ENCODE results near the gene EPX.

EPX gene

DNA sequence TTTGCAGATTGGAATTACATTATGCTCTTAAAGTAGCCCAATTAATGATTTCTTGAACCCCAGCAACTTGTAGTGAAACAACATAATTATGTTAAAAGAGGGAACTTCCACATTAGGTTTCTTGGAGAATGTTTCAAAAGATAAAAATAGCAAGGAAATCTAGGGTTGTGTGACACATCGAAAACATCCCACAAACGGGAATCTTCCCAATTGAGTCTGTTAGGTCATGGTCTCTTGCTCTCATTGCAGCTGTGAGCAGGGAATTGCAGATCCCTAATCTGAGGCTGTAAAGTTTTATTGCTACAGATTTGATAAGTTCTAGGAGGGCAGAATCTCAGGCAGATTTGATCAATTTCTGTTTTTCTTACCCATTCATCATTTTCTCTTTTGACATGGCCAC lies 39.1 kb downstream of the EPX start:
- H3K9ac ChIP-seq (ENCODE audit: low read length), result no peak overlapping the region
- H3K27ac ChIP-seq (ENCODE audit: low read length), result no peak overlapping the region
- no peaks in the 10 kb centered on the region for H3K9me3 ChIP-seq (ENCODE audit: control insufficient read depth, low read depth, low read length)
- H3K27me3 ChIP-seq (ENCODE audit: control insufficient read depth, insufficient read depth, low read length), result peaks cover 28% of the 10 kb centered on the region
- H3K36me3 ChIP-seq (ENCODE audit: control insufficient read depth, low read depth, low read length), result no peaks in the 10 kb centered on the region
- peaks cover 5% of the 10 kb centered on the region for H3K4me1 ChIP-seq (ENCODE audit: control insufficient read depth, low read depth, low read length)
- no peak overlapping the region for H3K4me3 ChIP-seq (ENCODE audit: low read length)

GRCh38 chr17:58232707-58233156 lies 40.2 kb downstream of the EPX start:
- no peak overlapping the region for H3K9ac ChIP-seq (ENCODE audit: low read length)
- H3K27me3 ChIP-seq (ENCODE audit: control insufficient read depth, insufficient read depth, low read length), result peaks cover 29% of the 10 kb centered on the region
- no peak overlapping the region for H3K4me3 ChIP-seq (ENCODE audit: low read length)
- H3K36me3 ChIP-seq (ENCODE audit: control insufficient read depth, low read depth, low read length), result no peaks in the 10 kb centered on the region
- no peaks in the 10 kb centered on the region for H3K9me3 ChIP-seq (ENCODE audit: control insufficient read depth, low read depth, low read length)
- no peak overlapping the region for H3K27ac ChIP-seq (ENCODE audit: low read length)
- peaks cover 5% of the 10 kb centered on the region for H3K4me1 ChIP-seq (ENCODE audit: control insufficient read depth, low read depth, low read length)

GRCh38 chr17:58233543-58233942 lies 41.0 kb downstream of the EPX start:
- peaks cover 5% of the 10 kb centered on the region for H3K4me1 ChIP-seq (ENCODE audit: control insufficient read depth, low read depth, low read length)
- no peaks in the 10 kb centered on the region for H3K36me3 ChIP-seq (ENCODE audit: control insufficient read depth, low read depth, low read length)
- no peak overlapping the region for H3K9ac ChIP-seq (ENCODE audit: low read length)
- no peaks in the 10 kb centered on the region for H3K9me3 ChIP-seq (ENCODE audit: control insufficient read depth, low read depth, low read length)
- H3K27me3 ChIP-seq (ENCODE audit: control insufficient read depth, insufficient read depth, low read length), result peaks cover 29% of the 10 kb centered on the region
- no peak overlapping the region for H3K4me3 ChIP-seq (ENCODE audit: low read length)
- H3K27ac ChIP-seq (ENCODE audit: low read length), result no peak overlapping the region

GRCh38 chr17:58234512-58234911 lies 42.0 kb downstream of the EPX start:
- Histone ChIP-seq H3K27me3 (ENCODE audit: control insufficient read depth, insufficient read depth, low read length) (peaks cover 29% of the 10 kb centered on the region), H3K9me3 (ENCODE audit: control insufficient read depth, low read depth, low read length) (no peaks in the 10 kb centered on the region), H3K4me1 (ENCODE audit: control insufficient read depth, low read depth, low read length) (no peaks in the 10 kb centered on the region), H3K36me3 (ENCODE audit: control insufficient read depth, low read depth, low read length) (no peaks in the 10 kb centered on the region), H3K4me3 (ENCODE audit: low read length) (no peak overlapping the region), H3K9ac (ENCODE audit: low read length) (no peak overlapping the region), H3K27ac (ENCODE audit: low read length) (no peak overlapping the region)

GRCh38 chr17:58235821-58236220 lies 43.3 kb downstream of the EPX start:
- Histone ChIP-seq H3K27me3 (ENCODE audit: control insufficient read depth, insufficient read depth, low read length) (peaks cover 38% of the 10 kb centered on the region), H3K9ac (ENCODE audit: low read length) (no peak overlapping the region), H3K36me3 (ENCODE audit: control insufficient read depth, low read depth, low read length) (no peaks in the 10 kb centered on the region), H3K4me1 (ENCODE audit: control insufficient read depth, low read depth, low read length) (no peaks in the 10 kb centered on the region), H3K9me3 (ENCODE audit: control insufficient read depth, low read depth, low read length) (no peaks in the 10 kb centered on the region), H3K27ac (ENCODE audit: low read length) (no peak overlapping the region), H3K4me3 (ENCODE audit: low read length) (no peak overlapping the region)

DNA sequence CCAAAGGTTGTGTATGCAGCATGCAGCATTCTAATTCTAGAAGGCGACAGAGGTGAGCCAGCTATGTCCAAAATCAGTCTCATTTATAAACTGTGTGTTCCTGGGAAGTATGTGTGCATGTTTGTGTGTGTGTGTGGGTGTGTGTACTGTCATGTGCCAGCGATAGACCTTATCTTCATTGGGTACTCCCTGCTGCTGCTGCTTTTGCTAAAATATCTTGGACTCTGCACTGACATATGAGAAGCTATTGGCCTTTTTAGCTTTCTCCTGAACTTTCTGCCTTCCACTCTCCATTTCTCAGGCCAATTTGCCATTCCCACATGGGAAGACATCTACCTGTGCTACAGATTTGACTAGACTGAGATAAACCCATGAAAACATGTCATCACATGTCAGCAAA lies 43.9 kb downstream of the EPX start:
- Histone ChIP-seq H3K4me1 (ENCODE audit: control insufficient read depth, low read depth, low read length) (no peaks in the 10 kb centered on the region), H3K27ac (ENCODE audit: low read length) (no peak overlapping the region), H3K36me3 (ENCODE audit: control insufficient read depth, low read depth, low read length) (no peaks in the 10 kb centered on the region), H3K9ac (ENCODE audit: low read length) (no peak overlapping the region), H3K9me3 (ENCODE audit: control insufficient read depth, low read depth, low read length) (no peaks in the 10 kb centered on the region), H3K27me3 (ENCODE audit: control insufficient read depth, insufficient read depth, low read length) (peaks cover 38% of the 10 kb centered on the region), H3K4me3 (ENCODE audit: low read length) (no peak overlapping the region)

GRCh38 chr17:58238147-58238634 lies 45.7 kb downstream of the EPX start, which contains the start of gene LPO:
Gene LPO, plus strand, starts transcription at chr17:58238584. Its CDS starts 4,396 bp downstream, at chr17:58242980.
- Histone ChIP-seq H3K4me3 (ENCODE audit: low read length) (no peak within 1 kb of the TSS), H3K36me3 (ENCODE audit: control insufficient read depth, low read depth, low read length) (no peaks in the 10 kb centered on the region), H3K27me3 (ENCODE audit: control insufficient read depth, insufficient read depth, low read length) (peaks cover 44% of the 10 kb centered on the region), H3K4me1 (ENCODE audit: control insufficient read depth, low read depth, low read length) (no peaks in the 10 kb centered on the region), H3K9me3 (ENCODE audit: control insufficient read depth, low read depth, low read length) (no peaks in the 10 kb centered on the region), H3K27ac (ENCODE audit: low read length) (no peak within 1 kb of the TSS), H3K9ac (ENCODE audit: low read length) (no peak within 1 kb of the TSS)

DNA sequence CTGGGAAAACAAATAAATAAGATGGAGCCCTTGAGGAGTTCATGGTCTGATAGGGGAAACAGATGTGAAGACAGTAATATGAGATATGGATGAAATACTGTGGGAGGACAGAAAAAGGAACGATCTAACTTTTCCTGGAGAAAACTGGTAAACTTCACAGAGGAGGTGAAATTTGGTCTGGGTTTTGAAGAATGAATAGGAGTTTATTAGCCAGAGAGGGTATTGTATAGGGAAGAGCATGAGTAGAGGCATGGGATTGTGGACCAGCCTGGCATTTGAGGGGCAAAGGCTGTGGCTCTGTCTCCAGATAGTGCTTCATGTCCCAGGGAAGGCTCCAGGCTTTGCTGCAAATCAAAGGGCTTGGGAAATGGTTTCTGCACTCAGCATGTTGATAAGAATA lies 47.5 kb downstream of the EPX start:
- Histone ChIP-seq H3K9me3 (ENCODE audit: control insufficient read depth, low read depth, low read length) (no peaks in the 10 kb centered on the region), H3K4me3 (ENCODE audit: low read length) (no peak overlapping the region), H3K36me3 (ENCODE audit: control insufficient read depth, low read depth, low read length) (no peaks in the 10 kb centered on the region), H3K9ac (ENCODE audit: low read length) (no peak overlapping the region), H3K27me3 (ENCODE audit: control insufficient read depth, insufficient read depth, low read length) (peaks cover 37% of the 10 kb centered on the region), H3K4me1 (ENCODE audit: control insufficient read depth, low read depth, low read length) (no peaks in the 10 kb centered on the region), H3K27ac (ENCODE audit: low read length) (no peak overlapping the region)

DNA sequence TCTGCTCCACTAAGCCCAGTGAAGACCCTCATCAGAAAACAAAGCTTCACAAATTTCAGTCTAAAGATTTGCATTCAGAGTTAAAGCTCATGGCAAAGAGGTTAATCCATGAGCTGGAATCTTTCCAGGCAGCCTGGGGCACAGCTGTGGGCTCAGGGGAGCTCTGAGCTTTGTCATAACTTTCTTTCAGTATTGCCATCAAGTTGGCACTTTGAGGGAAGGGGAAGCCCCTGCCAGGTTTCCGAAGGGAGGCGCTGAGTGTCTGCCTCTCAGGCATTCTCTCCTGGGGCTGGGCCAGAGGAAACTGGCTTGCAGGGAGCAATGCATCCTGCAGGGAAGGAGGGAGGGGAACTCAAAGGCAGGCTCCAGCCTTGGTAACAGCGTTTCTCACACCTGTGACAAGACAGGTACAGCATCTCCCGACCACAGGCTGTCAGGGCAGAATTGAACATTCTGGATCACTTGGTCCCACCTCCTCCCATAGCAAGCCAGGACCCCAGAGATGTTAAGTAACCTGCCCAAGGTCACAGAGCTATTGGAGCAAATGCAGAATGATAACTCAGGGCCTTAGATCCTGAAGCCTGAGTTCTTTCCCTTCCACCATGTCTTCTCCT lies 49.8 kb downstream of the EPX start:
- Histone ChIP-seq H3K27me3 (ENCODE audit: control insufficient read depth, insufficient read depth, low read length) (peaks cover 32% of the 10 kb centered on the region), H3K36me3 (ENCODE audit: control insufficient read depth, low read depth, low read length) (no peaks in the 10 kb centered on the region), H3K9me3 (ENCODE audit: control insufficient read depth, low read depth, low read length) (no peaks in the 10 kb centered on the region), H3K27ac (ENCODE audit: low read length) (no peak overlapping the region), H3K4me1 (ENCODE audit: control insufficient read depth, low read depth, low read length) (no peaks in the 10 kb centered on the region), H3K4me3 (ENCODE audit: low read length) (no peak overlapping the region), H3K9ac (ENCODE audit: low read length) (no peak overlapping the region)

DNA sequence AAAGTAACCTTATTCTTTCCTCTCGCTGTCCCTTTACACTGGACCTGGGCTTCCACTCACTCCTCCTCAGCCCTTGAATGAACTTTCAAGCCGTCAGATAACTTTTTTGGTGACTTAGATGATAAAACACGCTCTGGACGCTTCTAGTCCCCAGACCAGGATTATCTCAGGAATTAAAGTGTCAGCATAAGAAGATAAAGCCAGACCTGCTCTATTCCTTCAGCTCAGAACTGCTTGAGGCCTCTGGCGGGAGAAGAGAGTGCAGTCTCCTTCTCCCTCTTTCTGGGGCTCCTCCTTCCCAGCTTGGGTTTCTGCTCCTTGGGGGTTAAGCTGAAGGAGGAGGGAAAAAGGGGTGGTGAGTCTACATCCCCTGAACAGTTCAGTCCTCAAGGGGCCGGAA lies 52.4 kb downstream of the EPX start:
- H3K9me3 ChIP-seq (ENCODE audit: control insufficient read depth, low read depth, low read length), result no peaks in the 10 kb centered on the region
- no peak overlapping the region for H3K9ac ChIP-seq (ENCODE audit: low read length)
- H3K4me1 ChIP-seq (ENCODE audit: control insufficient read depth, low read depth, low read length), result peaks cover 3% of the 10 kb centered on the region
- peaks cover 54% of the 10 kb centered on the region for H3K27me3 ChIP-seq (ENCODE audit: control insufficient read depth, insufficient read depth, low read length)
- H3K27ac ChIP-seq (ENCODE audit: low read length), result no peak overlapping the region
- no peaks in the 10 kb centered on the region for H3K36me3 ChIP-seq (ENCODE audit: control insufficient read depth, low read depth, low read length)
- no peak overlapping the region for H3K4me3 ChIP-seq (ENCODE audit: low read length)

DNA sequence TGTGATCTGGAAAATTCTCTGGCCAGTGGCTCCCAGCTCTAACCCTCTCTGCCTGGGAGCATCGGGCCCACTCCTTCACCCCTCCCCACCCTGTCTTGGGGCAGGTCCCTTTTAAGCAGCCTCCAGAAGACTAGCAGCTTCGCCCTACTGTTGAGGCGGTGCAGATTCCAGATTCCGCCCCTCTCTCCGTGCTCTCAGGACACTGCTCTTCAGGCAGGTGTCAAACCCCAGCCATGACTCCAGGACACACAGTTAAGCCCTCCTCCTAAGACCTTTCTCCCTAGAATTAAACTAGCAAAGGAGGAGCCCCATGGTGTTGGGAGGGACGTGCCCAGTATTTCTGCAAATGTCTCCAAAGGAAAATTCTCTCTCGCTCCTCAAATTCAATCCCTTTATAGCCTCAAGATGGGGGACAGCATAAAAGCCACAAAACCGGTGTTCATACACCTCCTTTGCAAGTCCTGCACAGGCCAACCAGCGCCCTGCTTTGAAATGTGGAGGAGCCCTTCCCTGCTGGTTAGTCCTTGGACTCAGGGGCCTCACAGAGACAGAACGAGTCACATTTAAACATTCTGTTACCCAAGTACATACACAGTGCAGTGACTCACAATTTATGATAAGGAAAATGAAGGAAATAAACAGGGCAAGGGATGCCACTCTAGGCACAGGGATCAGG lies 53.0 kb downstream of the EPX start:
- H3K9ac ChIP-seq (ENCODE audit: low read length), result no peak overlapping the region
- H3K36me3 ChIP-seq (ENCODE audit: control insufficient read depth, low read depth, low read length), result no peaks in the 10 kb centered on the region
- peaks cover 54% of the 10 kb centered on the region for H3K27me3 ChIP-seq (ENCODE audit: control insufficient read depth, insufficient read depth, low read length)
- no peaks in the 10 kb centered on the region for H3K9me3 ChIP-seq (ENCODE audit: control insufficient read depth, low read depth, low read length)
- H3K4me3 ChIP-seq (ENCODE audit: low read length), result no peak overlapping the region
- no peak overlapping the region for H3K27ac ChIP-seq (ENCODE audit: low read length)
- peaks cover 3% of the 10 kb centered on the region for H3K4me1 ChIP-seq (ENCODE audit: control insufficient read depth, low read depth, low read length)

All from iPS-18a (cell line).